HTR-8/SVneo (cell line): ENCODE measurements around the gene AP5S1.
A peak's percentile ranks its signal among the peaks of the same experiment; 100 is the strongest.
"Not testable (repeated sequence)": the region's sequence is repeated elsewhere in the genome, so short reads cannot be mapped to it uniquely, and the experiment has no call there.

Experiments used
- DNase-seq: peaks from one replicate; pipeline ENCODE4 v3.0.0; 2011; ENCODE audit warnings: low spot score, mixed read lengths; ENCODE audit not compliant: insufficient read length
- FAIRE-seq: peaks from 2 replicates; lab custom pipeline; 2011; peaks lifted over from hg19 to GRCh38; lab: Jason Lieb, UNC

The AP5S1 gene

DNA sequence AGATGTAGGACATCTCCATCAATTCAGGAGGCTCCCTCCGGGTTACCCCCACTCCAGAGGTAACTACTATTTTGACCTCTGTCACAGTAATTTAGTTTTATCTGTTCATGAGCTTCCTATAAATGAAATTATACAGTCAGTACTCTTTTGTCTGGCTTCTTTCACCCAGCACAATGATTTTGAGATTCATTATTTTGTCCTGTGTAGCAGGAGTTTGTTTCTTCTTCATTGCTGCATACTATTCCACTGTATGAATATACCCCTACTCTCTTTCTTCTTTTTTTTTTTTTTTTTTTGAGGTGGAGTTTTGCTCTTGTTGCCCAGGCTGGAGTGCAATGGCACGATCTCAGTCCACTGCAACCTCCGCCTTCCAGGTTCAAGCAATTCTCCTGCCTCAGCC, 11.8 kb upstream of the AP5S1 start:
- DNase-seq (no peak), FAIRE-seq (no peak)

DNA sequence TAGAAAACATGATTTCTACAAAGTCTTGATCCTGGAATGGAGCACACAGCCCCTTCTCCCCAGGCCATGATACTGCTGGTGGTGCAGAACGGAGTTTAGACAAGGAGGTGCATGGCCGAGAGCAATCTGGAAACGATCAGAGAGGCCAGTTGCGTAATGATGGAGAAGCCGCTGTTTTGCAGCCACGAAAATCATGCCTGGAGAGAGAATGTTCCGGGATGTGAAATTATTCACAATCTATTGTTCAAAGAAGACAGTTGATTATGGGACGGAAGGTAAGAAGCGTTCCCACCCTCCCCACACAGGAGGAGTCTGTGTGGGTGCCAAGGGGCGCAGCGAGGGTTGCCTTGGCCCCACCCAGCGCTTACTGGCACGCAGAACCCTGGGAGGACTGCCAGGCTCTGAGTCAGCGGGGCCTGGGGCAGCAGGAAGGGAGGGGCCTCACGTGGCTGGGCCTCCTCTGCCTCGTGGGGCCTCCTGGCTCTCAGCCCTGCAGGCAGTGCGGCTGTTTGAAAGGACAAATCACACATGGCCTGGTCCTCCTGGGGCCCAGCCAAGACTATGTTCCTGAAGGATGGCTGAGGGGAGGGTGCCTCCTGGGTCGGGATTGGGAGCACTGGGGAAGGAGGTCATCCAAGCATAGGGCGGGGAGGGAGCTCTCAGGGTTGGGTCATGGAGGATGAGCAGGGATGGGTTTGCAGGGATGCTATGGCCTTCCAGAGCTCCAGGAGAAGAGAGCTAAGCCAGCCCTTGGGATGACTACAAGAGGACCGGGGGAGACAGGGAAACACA, 8.7 kb upstream of the AP5S1 start:
- peak; percentile 90 for DNase-seq

GRCh38 chr20:3812259-3812681, 8.1 kb upstream of the AP5S1 start:
- FAIRE-seq (no peak), DNase-seq (no peak)

More for the DNA sequence above, 8.7 kb upstream of the AP5S1 start:
- FAIRE-seq = peak; percentile 87

- DNase-seq (no peak), FAIRE-seq (no peak)
Measured at GRCh38 chr20:3812975-3813847, 7.1 kb upstream of the AP5S1 start.

DNA sequence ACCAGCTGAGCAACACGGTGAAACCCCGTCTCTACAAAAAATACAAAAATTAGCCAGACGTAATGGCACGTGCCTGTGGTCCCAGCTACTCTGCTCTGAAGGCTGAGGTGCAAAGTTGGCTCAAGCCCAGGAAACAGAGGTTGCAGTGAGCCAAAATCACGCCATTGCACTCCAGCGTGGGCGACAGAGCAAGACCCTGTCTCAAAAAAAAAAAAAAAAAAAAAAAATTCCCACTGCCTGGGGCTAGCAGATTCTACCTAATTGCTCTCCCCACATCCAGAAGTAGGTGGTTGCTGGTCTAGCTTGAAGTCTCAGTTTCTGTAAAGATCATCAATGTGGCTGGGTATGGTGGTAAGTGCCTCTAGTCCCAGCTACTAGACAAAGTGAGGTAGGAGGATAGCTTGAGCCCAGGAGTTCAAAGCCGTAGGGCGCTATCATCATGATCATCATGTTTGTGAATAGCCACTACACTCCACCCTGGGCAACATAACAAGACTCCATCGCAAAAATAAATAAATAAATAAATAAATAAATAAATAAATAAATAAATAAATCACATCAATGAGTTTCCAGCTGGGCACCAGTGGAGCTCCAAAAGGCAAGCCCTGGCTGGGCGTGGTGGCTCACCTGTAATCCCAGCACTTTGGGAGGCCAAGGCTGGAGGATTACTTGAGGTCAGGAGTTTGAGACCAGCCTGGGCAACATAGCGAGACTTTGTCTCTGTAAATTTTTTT, 6.3 kb upstream of the AP5S1 start:
- FAIRE-seq = no peak
- DNase-seq = no peak

DNA sequence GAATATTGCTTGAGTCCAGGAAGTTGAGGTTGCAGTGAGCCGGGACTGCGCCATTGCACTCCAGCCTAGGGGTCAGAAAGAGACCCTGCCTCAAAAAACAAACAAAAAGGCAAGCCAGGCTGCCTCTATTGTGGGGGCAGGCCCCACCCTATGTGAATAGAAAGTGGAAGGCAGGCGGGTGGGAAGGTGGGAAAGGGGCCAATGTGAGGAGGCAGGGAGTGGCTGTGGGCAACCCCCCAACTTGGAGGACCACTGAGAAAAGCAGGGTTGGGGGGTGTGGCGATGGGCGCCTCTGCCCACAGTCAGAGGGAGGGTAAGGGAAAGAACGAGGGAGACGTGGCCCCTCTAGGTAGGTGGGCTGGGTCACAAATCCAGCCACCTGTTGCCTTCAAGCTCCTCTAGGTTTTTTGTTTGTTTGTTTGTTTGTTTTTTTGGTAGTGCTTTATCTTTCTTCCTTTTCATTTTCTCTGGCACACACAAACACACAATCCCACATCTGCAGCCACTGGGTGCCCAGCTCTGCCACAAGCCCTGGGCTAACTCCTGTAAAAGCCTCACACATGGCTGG, 5.3 kb upstream of the AP5S1 start:
- FAIRE-seq (no peak), DNase-seq (no peak)

- FAIRE-seq = no peak
Measured at GRCh38 chr20:3815703-3816315, 4.5 kb upstream of the AP5S1 start.

GRCh38 chr20:3818155-3819151, 1.9 kb upstream of the AP5S1 start:
- FAIRE-seq (peak; percentile 62), DNase-seq (peak; percentile 83)

More at GRCh38 chr20:3815703-3816315, 4.5 kb upstream of the AP5S1 start:
- DNase-seq = no peak

DNA sequence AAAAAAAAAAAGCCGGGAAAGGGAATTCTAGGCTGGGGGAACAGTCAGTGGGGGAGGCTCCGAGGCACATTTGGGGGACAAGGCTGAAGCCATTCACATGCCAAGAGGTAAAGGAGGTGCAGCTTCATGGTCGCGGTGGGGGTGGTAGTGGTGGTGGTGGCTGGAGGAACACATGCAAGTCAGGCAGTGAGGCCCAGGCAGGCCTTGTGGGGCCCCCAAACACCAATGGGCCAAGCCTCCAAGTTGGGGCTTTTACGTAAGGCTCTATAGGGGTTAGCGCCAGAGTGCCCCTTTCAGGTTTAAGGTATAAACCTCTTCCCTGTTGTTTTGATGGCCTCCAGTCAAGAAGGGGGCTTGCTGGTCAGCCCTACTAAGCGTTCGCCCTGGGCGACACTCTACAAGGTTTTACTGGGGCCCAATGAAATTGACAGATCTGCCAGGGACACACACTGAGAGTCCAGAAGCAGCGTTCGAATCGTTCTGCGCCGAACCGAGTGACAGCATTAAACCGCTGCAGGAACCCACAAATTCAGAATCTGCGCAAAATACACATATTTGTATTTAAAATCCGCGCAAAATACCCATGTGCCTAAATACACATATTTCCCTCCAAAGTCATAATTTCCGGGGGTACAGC, 818 bp upstream of the AP5S1 start:
- DNase-seq (no peak), FAIRE-seq (no peak)

GRCh38 chr20:3820901-3821727, 767 bp downstream of the AP5S1 start:
- no peak for DNase-seq
- no peak for FAIRE-seq

- DNase-seq (no peak), FAIRE-seq (no peak)
Measured at GRCh38 chr20:3821996-3822395, 1.6 kb downstream of the AP5S1 start.

DNA sequence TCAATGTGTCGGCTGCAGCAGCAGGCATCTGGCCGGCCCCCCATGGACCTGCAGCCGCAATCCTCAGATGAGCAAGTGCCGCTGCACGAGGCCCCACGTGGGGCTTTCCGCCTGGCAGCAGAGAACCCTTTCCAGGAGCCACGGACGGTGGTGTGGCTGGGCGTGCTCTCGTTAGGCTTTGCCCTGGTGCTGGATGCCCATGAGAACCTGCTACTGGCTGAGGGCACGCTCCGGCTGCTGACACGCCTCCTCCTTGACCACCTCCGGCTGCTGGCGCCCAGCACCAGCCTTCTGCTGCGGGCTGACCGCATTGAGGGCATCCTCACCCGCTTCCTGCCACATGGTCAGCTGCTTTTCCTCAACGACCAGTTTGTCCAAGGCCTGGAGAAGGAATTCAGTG, 3.5 kb downstream of the AP5S1 start:
- no peak for DNase-seq
- FAIRE-seq = no peak

- FAIRE-seq = no peak
- no peak for DNase-seq
Measured at GRCh38 chr20:3825526-3825925, 5.2 kb downstream of the AP5S1 start.

DNA sequence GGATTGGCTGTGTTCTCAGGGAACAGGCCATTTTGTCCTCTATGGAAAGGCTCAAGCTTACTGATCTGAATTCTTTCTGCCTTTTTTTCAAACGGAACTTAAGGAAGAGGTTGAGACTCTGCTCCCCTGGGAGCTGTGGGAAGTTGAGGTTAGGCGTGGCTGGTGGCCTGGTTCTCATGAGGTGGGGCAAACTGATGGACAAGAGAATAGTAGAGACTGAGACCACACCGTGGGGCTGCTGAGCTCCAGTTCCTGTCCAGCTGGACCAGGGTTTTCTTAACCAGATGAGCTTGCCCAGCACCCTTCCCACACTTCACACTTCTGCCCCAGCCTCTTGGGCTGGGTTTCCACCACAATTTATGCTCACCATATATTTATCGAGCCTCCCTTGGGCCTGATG, 6.1 kb downstream of the AP5S1 start:
- no peak for FAIRE-seq
- no peak for DNase-seq

DNA sequence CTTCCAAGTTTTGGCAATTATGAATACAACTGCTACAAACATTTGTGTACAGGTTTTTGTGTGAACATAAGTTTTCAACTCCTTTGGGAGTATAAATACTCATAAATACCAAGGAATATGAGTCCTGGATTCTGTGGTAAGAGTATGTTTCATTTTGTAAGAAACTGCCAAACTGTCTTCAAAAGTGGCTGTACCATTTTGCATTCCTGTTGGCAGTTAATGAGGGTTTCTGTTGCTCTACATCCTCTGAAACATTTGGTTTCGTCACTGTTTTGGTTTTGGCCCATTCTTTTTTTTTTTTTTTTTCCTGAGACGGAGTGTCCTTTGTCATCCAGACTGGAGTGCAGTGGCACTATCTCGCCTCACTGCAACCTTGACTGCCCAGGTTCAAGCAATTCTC, 8.5 kb downstream of the AP5S1 start:
- DNase-seq (no peak), FAIRE-seq (no peak)

DNA sequence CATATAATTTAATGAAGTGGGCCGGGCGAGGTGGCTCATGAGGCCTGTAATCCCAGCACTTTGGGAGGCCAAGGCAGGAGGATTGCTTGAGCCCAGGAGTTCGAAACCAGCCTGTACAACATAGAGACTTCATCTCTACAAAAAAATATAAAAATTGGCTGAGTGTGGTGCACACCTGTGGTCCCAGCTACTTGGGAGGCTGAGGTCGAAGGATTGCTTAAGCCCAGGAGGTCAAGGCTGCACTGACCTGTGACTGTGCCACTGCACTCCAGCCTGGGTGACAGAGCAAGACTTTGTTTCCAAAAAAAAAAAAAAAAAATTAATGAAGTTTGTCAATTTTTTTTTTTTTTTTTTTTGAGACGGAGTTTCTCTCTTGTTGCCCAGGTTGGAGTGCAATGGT, 9.5 kb downstream of the AP5S1 start:
- not testable (repeated sequence) for DNase-seq, FAIRE-seq

- DNase-seq (no peak), FAIRE-seq (no peak)
Measured at GRCh38 chr20:3836132-3836531, 15.8 kb downstream of the AP5S1 start.
